DND-41 (cell line): ENCODE measurements around the gene FNBP1L.

ENCODE experiments used
- ATAC-seq: fragments of 200-7000 bp; cut with Tn5 transposase; 3 replicates; pipeline ENCODE4 v1.9.1; 2021; ENCODE audit warnings: low read depth; ENCODE audit not compliant: insufficient read depth
- DNase-seq: peaks from one replicate; pipeline ENCODE4 v3.0.0-alpha.2; 2020
- H2AFZ ChIP-seq: 2 replicates; pipeline ENCODE4 v1.6.0; 2012; ENCODE audit warnings: low read depth, low read length
- H3K27ac ChIP-seq: 2 replicates; pipeline ENCODE4 v1.5.1; 2012; ENCODE audit warnings: low read length, inconsistent platforms
- H3K27me3 ChIP-seq: fragments of 200-600 bp; sonication (generic); 2 replicates; pipeline ENCODE4 v1.6.0; 2012; ENCODE audit warnings: low read length, mild to moderate bottlenecking, inconsistent platforms; ENCODE audit not compliant: insufficient read depth, poor library complexity
- H3K36me3 ChIP-seq: 2 replicates; pipeline ENCODE4 v1.5.1; 2012; ENCODE audit warnings: low read length, inconsistent platforms; ENCODE audit not compliant: insufficient read depth
- H3K4me1 ChIP-seq: 2 replicates; pipeline ENCODE4 v1.5.1; 2012; ENCODE audit warnings: mild to moderate bottlenecking, low read length; ENCODE audit not compliant: insufficient read depth
- H3K4me2 ChIP-seq: 2 replicates; pipeline ENCODE4 v1.6.0; 2012; ENCODE audit warnings: mild to moderate bottlenecking, moderate library complexity, low read length, inconsistent platforms; ENCODE audit not compliant: insufficient read depth
- H3K4me3 ChIP-seq, 2 experiments: fragments of 200-600 bp in 1 of 2; shearing (Covaris generic) in 1 of 2; 2 replicates each; pipeline ENCODE4 v1.5.1; 2012 to 2016; ENCODE audit warnings: inconsistent platforms in 2 of 2, low read length in 2 of 2, mild to moderate bottlenecking in 2 of 2, low read depth in 1 of 2, moderate library complexity in 1 of 2
- H3K79me2 ChIP-seq: 2 replicates; pipeline ENCODE4 v1.6.0; 2012; ENCODE audit warnings: low read length, inconsistent platforms; ENCODE audit not compliant: insufficient read depth
- H3K9ac ChIP-seq: 2 replicates; pipeline ENCODE4 v1.6.0; 2012; ENCODE audit warnings: low read depth, mild to moderate bottlenecking, inconsistent platforms, low read length, moderate library complexity
- H3K9me3 ChIP-seq: 2 replicates; pipeline ENCODE4 v1.5.1; 2012; ENCODE audit warnings: low read length, moderate library complexity, mild to moderate bottlenecking, inconsistent platforms; ENCODE audit not compliant: insufficient read depth, severe bottlenecking
- H4K20me1 ChIP-seq: 2 replicates; pipeline ENCODE4 v1.6.0; 2012; ENCODE audit warnings: low read length; ENCODE audit not compliant: insufficient read depth
- CTCF ChIP-seq: IDR thresholded peaks from 2 replicates; pipeline ENCODE4 v1.5.1; 2012; ENCODE audit warnings: borderline replicate concordance, low read length, moderate library complexity, mild to moderate bottlenecking; ENCODE audit not compliant: poor library complexity, severe bottlenecking; ENCODE audit errors: extremely low read depth
- EZH2 ChIP-seq: IDR thresholded peaks from 3 replicates; pipeline ENCODE4 v1.6.1; 2012; ENCODE audit warnings: borderline replicate concordance, low read depth, mild to moderate bottlenecking, moderate library complexity, low read length, inconsistent platforms; ENCODE audit not compliant: severe bottlenecking

Gene FNBP1L

GRCh38 chr1:93442741-93443140, 5.2 kb upstream of the FNBP1L start:
- Histone ChIP-seq H3K79me2 (no peaks in the 10 kb centered on the region), H3K4me1 (peaks cover 11% of the 10 kb centered on the region), H3K9ac (no peak overlapping the region), H3K27me3 (peaks cover 9% of the 10 kb centered on the region), H2AFZ (no peak overlapping the region), H3K4me3 (no peak overlapping the region), H3K4me2 (no peak overlapping the region), H3K27ac (no peak overlapping the region), H3K36me3 (no peaks in the 10 kb centered on the region), H3K9me3 (no peaks in the 10 kb centered on the region), H4K20me1 (no peaks in the 10 kb centered on the region)
- TF ChIP-seq EZH2 (no peak), CTCF (no peak)
- DNase-seq (no peak), ATAC-seq (no peak)

- Histone ChIP-seq H3K4me2 (no peak overlapping the region), H3K9me3 (no peaks in the 10 kb centered on the region), H3K27me3 (peaks cover 9% of the 10 kb centered on the region), H3K9ac (no peak overlapping the region), H2AFZ (no peak overlapping the region), H3K36me3 (no peaks in the 10 kb centered on the region; the same call in 1 of the 2 replicates), H3K4me3 (no peak overlapping the region), H3K27ac (no peak overlapping the region), H4K20me1 (no peaks in the 10 kb centered on the region), H3K4me1 (peaks cover 11% of the 10 kb centered on the region), H3K79me2 (peaks cover 5% of the 10 kb centered on the region)
- DNase-seq (no peak), ATAC-seq (no peak)
- TF ChIP-seq EZH2 (no peak), CTCF (no peak)
These were observed 4.5 kb upstream of the FNBP1L start for GRCh38 chr1:93443454-93443853.

- Histone ChIP-seq H3K9ac (no peak overlapping the region), H3K27ac (no peak overlapping the region), H2AFZ (peak overlapping the region; percentile 99)
These were observed 974 bp upstream of the FNBP1L start for GRCh38 chr1:93446837-93447451.

More at GRCh38 chr1:93446837-93447451, 974 bp upstream of the FNBP1L start:
- ATAC-seq (no peak), DNase-seq (no peak)
- peaks cover 38% of the 10 kb centered on the region for H3K79me2 ChIP-seq
- H3K27me3 ChIP-seq = peaks cover 3% of the 10 kb centered on the region
- peaks cover 30% of the 10 kb centered on the region for H3K4me1 ChIP-seq
- TF ChIP-seq CTCF (no peak), EZH2 (no peak)
- H3K36me3 ChIP-seq = no peaks in the 10 kb centered on the region; the same call in 1 of the 2 replicates
- H4K20me1 ChIP-seq = peaks cover 7% of the 10 kb centered on the region; the same call in 1 of the 2 replicates
- no peaks in the 10 kb centered on the region for H3K9me3 ChIP-seq
- peak overlapping the region; percentile 92 to 97; a peak in 3 of 4 replicates for H3K4me3 ChIP-seq
- peak overlapping the region; percentile 96 for H3K4me2 ChIP-seq
